Measurements from ENCODE around the gene ZNF839.

ZNF839 gene

DNA sequence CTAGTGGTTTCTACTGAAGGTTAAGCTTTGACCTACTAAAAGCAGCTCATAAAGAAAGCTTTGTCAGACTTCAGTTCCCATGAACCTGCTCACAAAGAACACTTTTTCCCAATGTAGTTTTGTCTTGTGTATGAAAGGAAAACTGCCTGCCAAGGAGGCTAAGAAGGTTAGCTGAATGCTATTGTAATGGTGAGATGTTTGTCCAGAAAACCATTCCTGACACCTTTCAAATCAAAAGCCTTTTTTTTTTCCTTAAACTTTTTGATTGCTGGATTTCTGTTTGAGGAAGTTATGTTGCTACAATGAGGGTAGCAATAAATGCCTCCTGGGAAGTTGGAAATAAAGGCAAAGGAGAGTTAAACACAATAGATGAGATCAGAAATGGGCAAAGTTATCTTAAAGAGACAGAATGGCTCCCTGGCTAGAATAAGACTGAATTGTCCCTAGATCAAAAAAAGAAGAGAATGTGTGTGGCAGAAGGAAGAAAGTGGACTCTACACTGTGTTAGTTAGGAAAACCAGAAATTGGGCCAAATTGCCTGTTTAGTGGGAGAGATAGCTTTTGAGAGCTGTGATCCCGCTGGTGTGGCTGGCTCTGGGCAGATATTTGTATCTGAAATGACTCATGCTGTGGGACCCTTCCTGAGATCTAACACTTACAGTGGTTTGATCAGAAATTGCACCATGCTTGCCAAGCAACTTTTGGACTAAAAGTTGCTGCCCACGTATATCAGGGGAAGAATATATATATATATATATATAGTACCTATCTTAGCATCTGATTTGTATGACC, 70.7 kb downstream of the ZNF839 start:
- H3K4me1 ChIP-seq (ENCODE audit: control insufficient read depth, insufficient read depth, low read length) = peaks cover 9% of the 10 kb centered on the region
- no peak overlapping the region for H3K27ac ChIP-seq (ENCODE audit: low read depth, low read length)
- H3K9ac ChIP-seq (ENCODE audit: low read depth, low read length) = no peak overlapping the region

More for the DNA sequence above, 70.7 kb downstream of the ZNF839 start:
- H3K27me3 ChIP-seq (ENCODE audit: control insufficient read depth, insufficient read depth, low read length) = no peaks in the 10 kb centered on the region
- no peaks in the 10 kb centered on the region for H3K9me3 ChIP-seq (ENCODE audit: control insufficient read depth, insufficient read depth, low read length)
- no peaks in the 10 kb centered on the region for H3K36me3 ChIP-seq (ENCODE audit: control insufficient read depth, insufficient read depth, low read length)
- no peak overlapping the region for H3K4me3 ChIP-seq (ENCODE audit: low read depth, low read length)
